K562 (cell line): ENCODE measurements around the gene MTX3. TPM values are rescaled to one million over a fixed set of nuclear protein-coding genes. Genes with fewer than 3 reads are reported as not detected.

ENCODE experiments used
- ATAC-seq: fragments of 200-7000 bp; cut with Tn5 transposase; 3 replicates; pipeline ENCODE4 v1.9.1; 2020; ENCODE audit warnings: moderate library complexity
- BruUV-seq: library from RNA; stranded (reverse); fragments of 400-500 nt; replicated peaks from 2 replicates; lab custom pipeline; 2021; lab: Mats Ljungman, UMichigan
- CTCF ChIA-PET: fragments of 300-600 bp; formaldehyde crosslinking; extraction: SDS; loops from one replicate; lab custom pipeline; 2021; ENCODE audit warnings: low intra/inter-chr PET ratio; lab: Yijun Ruan, JAX
- POLR2A ChIA-PET: fragments of 300-600, 350-650 bp; sonication (Branson Sonifier 250); formaldehyde crosslinking; extraction: SDS; loops from one replicate; lab custom pipeline; 2021; ENCODE audit warnings: antibody characterized with exemption, inconsistent platforms; lab: Yijun Ruan, JAX
- DNase-seq, 4 experiments: peaks; one replicate each; pipeline versions ENCODE4 v3.0.0 to v3.0.0-alpha.2; 2011 to 2018; ENCODE audit warnings: low spot score in 3 of 4, mixed read lengths in 3 of 4; ENCODE audit errors: extremely low read depth in 1 of 4
- FAIRE-seq: peaks from 2 replicates; lab custom pipeline; 2011; peaks lifted over from hg19 to GRCh38; lab: Jason Lieb, UNC
- H2AFZ ChIP-seq: 2 replicates; pipeline ENCODE4 v1.6.0; 2011; ENCODE audit warnings: low read depth, low read length, control low read depth, inconsistent platforms
- H3K27ac ChIP-seq: fragments of 200-600 bp; 3 replicates; pipeline ENCODE4 v1.8.0; 2011; ENCODE audit warnings: low read depth, mild to moderate bottlenecking, control low read depth, inconsistent platforms, low read length, moderate library complexity, mixed read lengths; ENCODE audit errors: extremely low read depth
- H3K27me3 ChIP-seq, 2 experiments: fragments of 300-600 bp in 1 of 2; 2 replicates in 1 of 2; 3 replicates in 1 of 2; pipeline versions ENCODE4 v1.6.0 to v1.8.0; 2011; ENCODE audit warnings: inconsistent platforms in 2 of 2, low read length in 2 of 2, mild to moderate bottlenecking in 1 of 2, mixed read lengths in 1 of 2, moderate library complexity in 1 of 2; ENCODE audit not compliant: control insufficient read depth in 2 of 2, insufficient read depth in 2 of 2
- H3K36me3 ChIP-seq: fragments of 300-600 bp; 3 replicates; pipeline ENCODE4 v1.8.0; 2011; ENCODE audit warnings: mild to moderate bottlenecking, low read length, inconsistent platforms; ENCODE audit not compliant: control insufficient read depth, insufficient read depth
- H3K4me1 ChIP-seq, 2 experiments: fragments of 200-600 bp in 1 of 2; replicated peaks in 1 of 2; 2 replicates in 1 of 2; 3 replicates in 1 of 2; pipeline versions ENCODE4 v1.5.1 to v1.8.0; 2011; ENCODE audit warnings: inconsistent platforms in 2 of 2, low read length in 2 of 2, mild to moderate bottlenecking in 1 of 2, mixed read lengths in 1 of 2, moderate library complexity in 1 of 2; ENCODE audit not compliant: control insufficient read depth in 2 of 2, insufficient read depth in 2 of 2
- H3K4me2 ChIP-seq: 2 replicates; pipeline ENCODE4 v1.6.1; 2011; ENCODE audit warnings: low read length, control low read depth, inconsistent platforms, mixed read lengths; ENCODE audit not compliant: insufficient read depth
- H3K4me3 ChIP-seq: fragments of 200-600 bp; sonication (generic), shearing (Covaris generic); 2 replicates; pipeline ENCODE4 v1.5.1; 2016; ENCODE audit warnings: control low read depth, inconsistent platforms
- H3K79me2 ChIP-seq: fragments of 200-600 bp; 3 replicates; pipeline ENCODE4 v1.8.0; 2011; ENCODE audit warnings: low read length, inconsistent platforms; ENCODE audit not compliant: control insufficient read depth, insufficient read depth
- H3K9ac ChIP-seq, 2 experiments: 2 replicates each; pipeline versions ENCODE4 v1.6.0 to v1.6.1; 2011; ENCODE audit warnings: low read depth in 2 of 2, low read length in 2 of 2, control low read depth in 1 of 2, inconsistent platforms in 1 of 2, mild to moderate bottlenecking in 1 of 2, mixed read lengths in 1 of 2; ENCODE audit not compliant: insufficient read depth in 1 of 2
- H3K9me1 ChIP-seq: one replicate; pipeline ENCODE4 v1.6.0; 2011; ENCODE audit warnings: inconsistent platforms, mild to moderate bottlenecking, low read length, moderate library complexity; ENCODE audit not compliant: control insufficient read depth, insufficient read depth
- H3K9me3 ChIP-seq: replicated peaks from 2 replicates; pipeline ENCODE4 v1.5.1; 2011; ENCODE audit warnings: low read depth, low read length, inconsistent platforms; ENCODE audit not compliant: control insufficient read depth, insufficient read depth
- H4K20me1 ChIP-seq: replicated peaks from 2 replicates; pipeline ENCODE4 v1.6.1; 2011; ENCODE audit warnings: low read length, inconsistent platforms, mixed read lengths; ENCODE audit not compliant: control insufficient read depth, insufficient read depth
- BMI1 ChIP-seq: fragments of 150-350 bp; IDR thresholded peaks from 2 replicates; pipeline ENCODE4 v1.6.1; 2014; ENCODE audit warnings: low read length
- CBX5 ChIP-seq: IDR thresholded peaks from 2 replicates; pipeline ENCODE4 v1.6.1; 2014; ENCODE audit warnings: low read depth, borderline replicate concordance
- CBX8 ChIP-seq: fragments of 200-600 bp; sonication (generic); IDR thresholded peaks from 2 replicates; pipeline ENCODE4 v1.6.1; 2012; ENCODE audit warnings: borderline replicate concordance, mixed run types, low read depth, mild to moderate bottlenecking, moderate library complexity, mixed read lengths, low read length, control low read depth, inconsistent platforms; ENCODE audit not compliant: poor library complexity, severe bottlenecking; ENCODE audit errors: extremely low read depth
- NFIX ChIP-seq: fragments of 250-450 bp; sonication (Bioruptor Pico); IDR thresholded peaks from 2 replicates; pipeline ENCODE4 v1.4.0; 2020; ENCODE audit warnings: low read depth, mild to moderate bottlenecking, moderate library complexity
- RNF2 ChIP-seq: sonication (generic); IDR thresholded peaks from 2 replicates; pipeline ENCODE4 v1.6.1; 2016
- SMAD1 ChIP-seq: fragments of 150-350 bp; IDR thresholded peaks from 2 replicates; pipeline ENCODE4 v1.6.1; 2014; ENCODE audit warnings: low read length, low read depth; ENCODE audit not compliant: partially characterized antibody
- TGIF2 ChIP-seq: sonication (generic); formaldehyde crosslinking; IDR thresholded peaks from 2 replicates; pipeline ENCODE4 v1.8.1; 2022; ENCODE audit warnings: mild to moderate bottlenecking, missing genetic modification reagents, moderate library complexity
- ZFP1 ChIP-seq: fragments of 450-650 bp; formaldehyde crosslinking; IDR thresholded peaks from 2 replicates; pipeline ENCODE4 v1.4.0; 2020; ENCODE audit warnings: mild to moderate bottlenecking, mixed read lengths
- ZNF12 ChIP-seq: sonication (generic); formaldehyde crosslinking; IDR thresholded peaks from 2 replicates; pipeline ENCODE4 v1.4.0; 2020; ENCODE audit warnings: mild to moderate bottlenecking, missing genetic modification reagents
- ZNF143 ChIP-seq: sonication (generic); formaldehyde crosslinking; IDR thresholded peaks from 2 replicates; pipeline ENCODE4 v1.9.0; 2022; ENCODE audit warnings: mild to moderate bottlenecking, missing genetic modification reagents
- ZNF24 ChIP-seq: fragments of 450-650 bp; IDR thresholded peaks from 2 replicates; pipeline ENCODE4 v1.6.1; 2016
- ZNF408 ChIP-seq: fragments of 250-450 bp; sonication (Bioruptor Pico); IDR thresholded peaks from 2 replicates; pipeline ENCODE4 v1.4.0; 2020; ENCODE audit warnings: low read depth, mild to moderate bottlenecking, moderate library complexity
- WGBS: fragments of 100-300 bp; shearing (Covaris generic); methylation state at CpG from one replicate; pipeline ENCODE4 v1.1.6; 2016; ENCODE audit warnings: low coverage, mixed read lengths; ENCODE audit not compliant: insufficient coverage; ENCODE audit errors: missing lambda C conversion rate; 5-methylcytosine and 5-hydroxymethylcytosine counted together
- in situ Hi-C: fragments of 300-500 bp; cut with MboI; formaldehyde crosslinking; loops from 4 replicates; pipeline ENCODE4 v1.15.0; 2018; ENCODE audit warnings: inconsistent platforms, mixed read lengths
- intact Hi-C: fragments of 100-400 bp; cut with micrococcal nuclease; formaldehyde crosslinking; loops from 2 replicates; pipeline ENCODE4 v1.14.2; 2022
- polyA plus RNA-seq, 8 experiments: library from polyadenylated mRNA; depleted of rRNA in 4 of 8; stranded (reverse) in 5 of 8; unstranded in 3 of 8; fragments of >200 nt; fragmentation: Nextera tagmentation in 2 of 8; fragmentation: Illumina TruSeq in 1 of 8; extraction: Ambion mirVana in 2 of 8; extraction: Trizol in 1 of 8; gene quantifications; 2 replicates each; pipeline versions ENCODE4 v1.2.1 to v1.2.3, GENCODE V29; 2011 to 2014; ENCODE audit warnings: inconsistent platforms in 1 of 8, missing spikeins in 1 of 8
- total RNA-seq, 7 experiments: library from RNA; depleted of rRNA in 6 of 7; stranded (reverse); fragments of >200 nt in 6 of 7; fragmentation: Illumina TruSeq in 2 of 7; extraction: Trizol in 2 of 7; gene quantifications; 2 replicates each; pipeline versions ENCODE4 v1.2.1 to v1.2.3, GENCODE V29; 2011 to 2021; ENCODE audit warnings: low replicate concordance in 1 of 7

Gene MTX3
- total and polyA plus RNA-seq, 9 of the 15 experiments (the other 6 are each of a cell fraction or from before 2014, with no cell fraction given) = 0.04 to 0.36 (median 0.15) TPM; not detected in 1

- FAIRE-seq (no peak), DNase-seq (no peak), ATAC-seq (no peak)
- Histone ChIP-seq H3K79me2 (no peaks in the 10 kb centered on the region), H3K4me2 (no peak overlapping the region), H4K20me1 (no peaks in the 10 kb centered on the region), H3K4me1 (peaks cover 0 to 4% of the 10 kb centered on the region in 2 experiments; a peak in 1 of 5 replicates), H3K27me3 (peaks cover 32 to 33% of the 10 kb centered on the region in 2 experiments), H3K4me3 (no peak overlapping the region), H3K36me3 (no peaks in the 10 kb centered on the region), H3K9ac (no peak overlapping the region), H3K9me3 (no peaks in the 10 kb centered on the region), H3K27ac (no peak overlapping the region), H3K9me1 (no peaks in the 10 kb centered on the region), H2AFZ (no peak overlapping the region)
- in situ Hi-C loops = no loop called here
- POLR2A ChIA-PET = no interaction called here
- intact Hi-C loops = no loop called here
- CTCF ChIA-PET = no interaction called here
- TF ChIP-seq BMI1 (peak; percentile 66; the same call in 1 of the 2 replicates), NFIX (CRISPR knock-in tag) (no peak), CBX8 (peak; percentile 87), RNF2 (peak; percentile 48; the same call in 1 of the 2 replicates)
- WGBS = 4% methylated on average over 8 of the region's 8 CpGs
- no TSS peak for BruUV-seq
Observed at GRCh38 chr5:80034559-80034958, 43.5 kb upstream of the MTX3 start.

- Histone ChIP-seq H3K36me3 (no peaks in the 10 kb centered on the region), H3K4me3 (no peak overlapping the region), H2AFZ (no peak overlapping the region), H4K20me1 (no peaks in the 10 kb centered on the region), H3K9me1 (no peaks in the 10 kb centered on the region), H3K9me3 (no peaks in the 10 kb centered on the region), H3K9ac (no peak overlapping the region), H3K27ac (no peak overlapping the region), H3K4me1 (peaks cover 0 to 4% of the 10 kb centered on the region in 2 experiments; a peak in 1 of 5 replicates), H3K4me2 (no peak overlapping the region)
- BruUV-seq = no TSS peak
- no peak for FAIRE-seq
- ChIA-PET POLR2A (interaction anchor here (0.7 to 1.0 kb wide), 2 partner anchors 30 to 723 kb away, joined by 3 read pairs; no protein-coding TSS in a partner anchor), CTCF (no interaction called here)
- in situ Hi-C loops = no loop called here
- intact Hi-C loops = no loop called here
- TF ChIP-seq ZNF408 (CRISPR knock-in tag) (no peak), TGIF2 (CRISPR knock-in tag) (no peak), SMAD1 (no peak), CBX5 (no peak), ZNF12 (CRISPR knock-in tag) (no peak), ZNF143 (no peak), ZFP1 (no peak), ZNF24 (no peak)
- TF ChIP-seq, all 486 proteins: peak for 0
- Histone ChIP-seq H3K27me3 (peaks cover 32 to 33% of the 10 kb centered on the region in 2 experiments), H3K79me2 (no peaks in the 10 kb centered on the region)
- ATAC-seq (no peak), DNase-seq (no peak)
Observed at GRCh38 chr5:80033513-80033912, 42.5 kb upstream of the MTX3 start.
